GM10847 (cell line): ENCODE results near the gene MTHFSD.

ENCODE experiments used
- POLR2A ChIP-seq: IDR thresholded peaks from 2 replicates; pipeline ENCODE4 v1.6.1; 2011; ENCODE audit not compliant: insufficient read length; ENCODE audit errors: extremely low read depth

Gene MTHFSD

DNA sequence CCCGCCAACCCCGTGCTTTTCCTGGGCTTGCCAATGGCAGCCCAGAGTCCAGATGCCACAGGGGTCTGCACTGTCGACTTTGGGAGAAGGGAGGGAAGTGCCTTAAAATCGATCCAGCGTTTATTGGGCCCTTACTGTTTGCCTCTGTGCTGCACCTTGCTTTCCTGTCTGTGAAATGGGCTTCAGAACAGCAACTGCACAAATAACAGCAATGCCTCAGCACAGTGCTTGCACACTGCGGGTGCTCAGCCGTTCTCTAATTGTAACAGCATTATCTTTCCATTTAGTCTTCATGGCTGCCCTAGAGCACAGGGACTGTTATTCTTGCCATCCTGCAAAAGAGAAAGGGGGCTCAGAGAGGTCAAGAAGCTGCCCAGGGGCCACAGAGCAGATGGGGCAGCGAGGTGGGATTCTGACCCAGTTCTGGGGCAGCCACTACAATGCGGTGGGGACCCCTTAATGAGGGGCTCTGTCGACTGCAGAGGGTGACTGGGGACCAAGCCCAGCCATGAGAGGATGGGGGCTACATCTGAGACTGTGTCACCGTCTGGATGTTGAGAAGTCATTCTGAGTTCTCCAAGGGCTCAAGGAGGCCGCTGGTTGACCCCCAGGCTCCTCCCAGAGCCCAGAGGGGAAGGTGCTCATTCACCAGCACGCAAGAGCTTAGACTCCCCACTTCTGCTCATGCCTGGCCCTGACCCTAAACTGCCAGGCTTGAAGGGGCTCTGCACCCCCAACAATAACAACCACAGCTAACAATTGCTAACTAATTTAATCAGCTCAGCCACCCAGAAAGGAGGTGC is 54.1 kb downstream of the MTHFSD start:
- TF ChIP-seq POLR2A = no peak

GRCh38 chr16:86499889-86500707 is 54.9 kb downstream of the MTHFSD start:
- TF ChIP-seq POLR2A = no peak

GRCh38 chr16:86499440-86499786 is 55.6 kb downstream of the MTHFSD start:
- no peak for TF ChIP-seq POLR2A

DNA sequence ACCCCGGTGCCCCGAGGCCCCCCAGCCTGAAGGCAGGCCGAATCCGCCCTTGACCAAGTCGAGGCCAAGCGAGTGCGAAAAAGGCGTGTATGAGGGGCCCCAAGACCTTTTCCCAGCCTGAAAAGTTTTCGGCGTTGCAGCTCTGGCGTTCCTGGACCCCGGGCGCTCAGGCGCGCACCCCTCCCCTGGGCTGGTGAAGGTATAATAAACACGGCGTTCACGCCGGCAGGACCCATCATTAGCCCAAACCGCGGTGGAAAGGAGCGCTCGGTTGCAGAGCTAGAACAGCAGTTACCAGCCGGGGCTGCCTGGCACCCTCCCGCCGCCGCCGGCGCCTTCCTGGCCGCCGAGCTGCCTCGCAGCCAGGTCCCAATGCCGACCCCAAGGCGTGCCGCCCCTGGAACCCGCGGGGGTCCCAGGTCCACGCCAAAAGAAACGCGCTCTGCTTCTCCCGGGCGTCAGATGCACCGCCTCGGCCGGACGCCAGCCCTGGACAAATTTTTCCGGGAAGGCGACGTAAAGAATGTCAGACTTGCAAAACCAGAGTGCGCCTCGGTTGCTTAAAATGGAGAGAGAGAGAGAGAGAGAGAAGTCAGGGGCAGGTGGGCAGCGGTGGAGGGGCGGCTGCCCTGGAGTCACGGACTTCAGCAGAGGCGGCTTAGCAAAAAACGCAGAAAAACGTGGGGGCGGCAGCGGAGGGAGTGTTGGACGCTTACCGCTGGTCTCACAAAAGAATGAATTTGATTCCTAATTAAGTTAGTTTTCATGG is 56.2 kb downstream of the MTHFSD start:
- TF ChIP-seq POLR2A = no peak

- no peak for TF ChIP-seq POLR2A
Measured at GRCh38 chr16:86498155-86498670, 56.8 kb downstream of the MTHFSD start.

DNA sequence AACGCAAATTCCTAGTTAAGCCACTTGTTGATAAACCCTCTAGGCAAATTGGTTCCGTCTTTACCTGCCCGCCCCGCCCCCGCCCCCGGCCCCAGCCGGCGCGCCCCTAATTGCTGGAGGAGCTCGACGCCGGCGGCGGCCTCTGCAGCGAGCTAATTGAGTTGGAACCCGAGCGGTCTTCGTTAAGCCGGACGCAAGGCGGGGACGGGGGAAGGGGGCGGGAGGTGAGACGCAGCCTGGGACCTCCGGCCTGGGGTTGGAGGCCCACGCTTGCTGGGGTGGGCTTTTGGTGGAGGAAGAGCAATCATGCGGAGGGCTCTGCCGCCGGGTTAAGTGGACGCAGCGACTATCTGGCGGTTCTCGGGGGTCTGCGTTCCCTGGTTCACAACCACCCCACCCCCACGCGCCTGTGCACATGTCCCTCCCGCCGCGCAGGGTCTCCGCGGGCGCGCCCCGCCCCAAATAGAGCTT is 57.4 kb downstream of the MTHFSD start:
- no peak for TF ChIP-seq POLR2A

DNA sequence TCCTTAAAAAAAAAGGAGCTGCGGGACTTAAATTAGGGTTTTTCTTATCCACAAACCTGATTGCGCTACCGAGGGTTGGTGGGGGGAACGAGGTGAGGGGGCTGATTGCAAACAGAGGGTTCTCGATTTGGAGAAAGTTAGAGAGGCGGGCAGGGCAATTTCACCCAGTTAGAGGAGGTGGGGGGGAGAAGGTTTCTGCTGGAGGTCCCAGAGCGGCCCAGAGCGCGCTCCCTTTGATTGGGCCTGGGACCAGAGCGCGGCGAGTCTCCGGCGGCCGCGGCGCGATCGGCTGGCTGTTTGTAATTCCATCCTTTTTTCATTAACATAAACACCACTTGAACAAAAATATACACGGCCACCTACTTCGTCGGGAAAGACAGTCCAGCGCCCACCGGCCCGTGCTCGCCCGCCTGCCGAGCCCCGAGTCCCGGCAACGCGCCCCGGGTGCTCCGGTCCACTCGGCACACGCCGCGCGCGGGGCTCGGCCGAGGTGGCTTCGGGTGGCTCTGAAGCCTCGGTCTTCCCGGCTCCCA is 58.0 kb downstream of the MTHFSD start:
- no peak for TF ChIP-seq POLR2A

DNA sequence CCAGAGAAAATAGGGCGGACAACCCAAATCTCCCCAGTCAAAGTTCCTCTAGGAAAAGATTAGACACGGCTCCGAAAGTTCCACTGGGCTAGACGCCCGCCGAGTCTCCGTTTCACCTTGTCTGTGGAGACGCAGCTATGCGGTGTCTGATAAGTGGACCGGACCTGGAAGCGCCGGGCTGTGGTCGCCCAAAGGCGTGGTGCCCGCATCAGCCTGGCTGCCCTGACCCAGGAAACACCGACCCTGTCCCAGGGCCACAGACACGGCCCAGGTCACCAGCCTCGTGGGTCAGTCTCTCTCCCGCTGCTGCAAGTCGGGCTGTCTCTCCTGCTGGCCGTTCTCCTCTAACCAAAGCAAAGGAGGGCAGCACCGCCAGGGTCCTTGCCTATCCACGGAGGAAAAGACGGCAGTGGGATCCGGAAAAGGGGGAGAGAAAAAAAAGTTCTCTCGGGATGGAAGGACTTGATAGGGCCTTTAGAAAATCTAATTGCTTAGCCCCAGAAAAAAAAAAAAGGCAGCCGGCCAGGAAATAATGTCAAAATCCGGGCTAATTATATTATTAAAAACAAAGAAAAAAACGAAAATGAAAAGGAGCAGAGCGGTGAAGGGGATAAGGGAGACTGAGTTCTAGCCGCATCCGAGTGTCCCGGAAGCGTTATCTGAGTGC is 58.6 kb downstream of the MTHFSD start:
- TF ChIP-seq POLR2A = no peak

DNA sequence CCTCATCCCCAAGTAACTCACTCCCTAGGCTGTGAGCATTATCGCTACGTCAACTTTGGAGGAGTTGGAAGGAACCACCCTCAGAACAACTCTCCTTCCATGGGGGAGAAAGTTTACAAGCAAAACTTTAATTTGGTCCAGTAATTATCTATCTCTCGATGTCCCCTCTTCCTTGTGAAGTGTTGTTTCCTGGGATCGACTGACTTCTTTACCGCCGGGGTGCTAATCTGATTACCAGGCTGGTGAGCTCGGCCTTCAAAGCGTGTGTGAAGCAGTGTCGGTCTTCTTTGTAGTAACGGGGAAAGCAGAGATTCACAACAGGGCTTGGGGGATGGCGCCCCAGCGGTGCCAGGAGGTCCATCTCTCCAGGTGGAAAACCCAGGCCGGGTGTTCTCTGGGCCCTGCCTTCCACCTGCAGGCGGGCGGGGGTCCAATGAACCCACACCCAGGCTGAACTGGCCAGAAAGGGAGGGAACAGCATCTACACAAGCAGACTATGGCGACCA is 59.2 kb downstream of the MTHFSD start:
- TF ChIP-seq POLR2A = no peak

- TF ChIP-seq POLR2A = no peak
Measured at GRCh38 chr16:86495357-86495701, 59.7 kb downstream of the MTHFSD start.

GRCh38 chr16:86494565-86495356 is 60.3 kb downstream of the MTHFSD start:
- TF ChIP-seq POLR2A = no peak

DNA sequence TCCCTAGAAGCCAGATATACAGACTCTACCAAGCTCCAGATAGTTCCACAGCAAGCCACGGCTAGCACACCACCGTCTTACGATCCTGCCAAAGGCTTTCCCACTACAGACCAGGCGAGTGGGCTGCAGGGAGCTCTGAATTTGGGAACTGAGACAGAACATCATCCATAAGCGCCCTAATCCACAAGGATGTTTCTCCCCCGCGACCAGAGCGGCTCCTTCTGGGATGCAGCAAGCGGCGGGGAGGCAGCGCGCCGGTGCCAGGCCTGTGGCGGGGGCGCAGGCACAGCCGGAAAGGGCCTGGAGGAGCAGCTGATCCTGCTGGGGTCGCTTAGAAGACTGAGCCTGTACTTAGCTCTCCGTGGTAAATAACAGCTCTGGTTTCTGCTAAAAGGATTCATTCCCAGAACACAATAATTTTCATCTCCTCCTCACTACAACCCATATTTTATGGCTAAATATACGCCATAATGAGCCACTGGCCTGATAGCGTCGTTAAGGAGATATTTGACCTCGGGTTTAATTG is 60.9 kb downstream of the MTHFSD start:
- no peak for TF ChIP-seq POLR2A

- no peak for TF ChIP-seq POLR2A
Measured at GRCh38 chr16:86492961-86493629, 61.9 kb downstream of the MTHFSD start.
